ENCODE results near the gene LOXHD1.

LOXHD1 gene

DNA sequence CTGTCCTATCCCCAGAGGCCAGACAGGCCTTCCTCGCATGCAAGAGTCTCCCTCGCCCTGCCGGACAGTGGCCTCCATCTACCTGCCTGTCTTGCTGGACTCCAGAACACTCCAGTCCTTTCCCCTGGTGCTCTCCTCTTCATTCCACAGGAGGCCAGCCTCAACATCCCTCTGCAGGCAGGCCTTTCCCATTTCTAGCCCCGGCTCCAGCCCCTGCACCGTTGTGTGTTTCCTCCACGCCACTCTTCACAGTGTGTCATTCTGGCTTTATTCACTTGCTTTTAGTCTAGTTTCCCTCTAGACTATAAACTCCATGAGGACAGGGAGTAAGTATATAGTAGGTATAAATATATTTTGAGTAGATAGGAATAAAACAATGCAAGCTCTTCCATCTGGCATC lies 81.2 kb downstream of the LOXHD1 start:
- WGBS (ENCODE audit: extremely low coverage, insufficient coverage, insufficient read length) = no CpG with 5 or more reads among the region's 6 CpGs

DNA sequence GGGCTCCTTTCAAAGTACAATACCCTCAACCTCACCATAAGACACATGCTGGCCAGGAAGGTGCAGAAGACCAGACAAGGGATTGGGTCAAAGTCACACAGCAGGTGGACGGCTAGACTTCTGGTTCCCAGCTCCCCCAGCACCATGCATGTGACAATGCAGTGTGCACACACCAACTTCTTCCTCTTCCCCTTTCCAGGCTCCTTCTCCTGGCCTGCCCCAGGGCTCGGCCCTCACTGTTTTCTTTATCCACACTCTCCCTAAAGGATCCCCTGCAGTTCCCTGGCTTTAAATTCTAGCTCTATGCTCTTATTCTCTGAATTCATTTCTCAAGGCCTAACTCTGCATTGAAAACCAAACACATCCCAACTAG lies 82.3 kb downstream of the LOXHD1 start:
- Histone ChIP-seq H3K36me3 (ENCODE audit: control insufficient read depth in 1 of 2, insufficient read depth in 2 of 2, low read length in 2 of 2) (no peaks in the 10 kb centered on the region), H3K23ac (ENCODE audit: low read length) (no peak overlapping the region), H3K79me1 (ENCODE audit: low read length) (no peaks in the 10 kb centered on the region), H3K9me3 (ENCODE audit: insufficient read depth, low read depth, low read length) (peaks cover 9% of the 10 kb centered on the region), H3K4ac (ENCODE audit: low read depth, low read length) (no peak overlapping the region), H4K12ac (ENCODE audit: low read depth, low read length) (no peak overlapping the region), H4K91ac (ENCODE audit: low read depth, low read length) (no peak overlapping the region), H3K14ac (ENCODE audit: low read length) (no peak overlapping the region), H4K8ac (ENCODE audit: low read depth, low read length) (no peak overlapping the region), H3K4me1 (ENCODE audit: control insufficient read depth in 1 of 2, insufficient read depth in 2 of 2, low read length in 2 of 2) (no peaks in the 10 kb centered on the region), H3K27ac (ENCODE audit: low read depth, low read length) (no peak overlapping the region), H2AFZ (ENCODE audit: insufficient read depth, low read length, poor library complexity) (no peak overlapping the region), H3K27me3 (ENCODE audit: insufficient read depth, low read length) (no peaks in the 10 kb centered on the region), H2BK12ac (ENCODE audit: low read length) (no peak overlapping the region), H3K18ac (ENCODE audit: low read length) (no peak overlapping the region), H2BK5ac (ENCODE audit: low read depth, low read length, poor library complexity) (no peak overlapping the region), H3K9ac (ENCODE audit: low read length) (no peak overlapping the region), H3K4me3 (ENCODE audit: low read depth, low read length) (no peak overlapping the region), H3K4me2 (ENCODE audit: low read length) (no peak overlapping the region), H2BK120ac (ENCODE audit: insufficient read depth, low read length, poor library complexity) (no peak overlapping the region), H2AK5ac (ENCODE audit: low read length) (no peak overlapping the region), H3K79me2 (ENCODE audit: control insufficient read depth, insufficient read depth, low read length, poor library complexity) (no peaks in the 10 kb centered on the region)
- no peak for DNase-seq
- no CpG with 5 or more reads among the region's 2 CpGs for WGBS (ENCODE audit: extremely low coverage, insufficient coverage, insufficient read length)

More for the DNA sequence above, 81.2 kb downstream of the LOXHD1 start:
- H2BK5ac ChIP-seq (ENCODE audit: low read depth, low read length, poor library complexity) = no peak overlapping the region
- no peak overlapping the region for H3K9ac ChIP-seq (ENCODE audit: low read length)
- H3K14ac ChIP-seq (ENCODE audit: low read length) = no peak overlapping the region
- no peak overlapping the region for H4K8ac ChIP-seq (ENCODE audit: low read depth, low read length)
- H3K4me2 ChIP-seq (ENCODE audit: low read length) = no peak overlapping the region
- H4K91ac ChIP-seq (ENCODE audit: low read depth, low read length) = no peak overlapping the region
- no peak for DNase-seq
- H2BK12ac ChIP-seq (ENCODE audit: low read length) = no peak overlapping the region
- H3K79me2 ChIP-seq (ENCODE audit: control insufficient read depth, insufficient read depth, low read length, poor library complexity) = no peaks in the 10 kb centered on the region
- no peak overlapping the region for H2BK120ac ChIP-seq (ENCODE audit: insufficient read depth, low read length, poor library complexity)
- H3K4ac ChIP-seq (ENCODE audit: low read depth, low read length) = no peak overlapping the region
- H3K27me3 ChIP-seq (ENCODE audit: insufficient read depth, low read length) = no peaks in the 10 kb centered on the region
- H2AFZ ChIP-seq (ENCODE audit: insufficient read depth, low read length, poor library complexity) = no peak overlapping the region
- H4K12ac ChIP-seq (ENCODE audit: low read depth, low read length) = no peak overlapping the region
- H3K23ac ChIP-seq (ENCODE audit: low read length) = no peak overlapping the region
- no peaks in the 10 kb centered on the region for H3K36me3 ChIP-seq (ENCODE audit: control insufficient read depth in 1 of 2, insufficient read depth in 2 of 2, low read length in 2 of 2)
- H3K18ac ChIP-seq (ENCODE audit: low read length) = no peak overlapping the region
- no peak overlapping the region for H3K27ac ChIP-seq (ENCODE audit: low read depth, low read length)
- H3K4me3 ChIP-seq (ENCODE audit: low read depth, low read length) = no peak overlapping the region
- peaks cover 7% of the 10 kb centered on the region for H3K9me3 ChIP-seq (ENCODE audit: insufficient read depth, low read depth, low read length)
- H2AK5ac ChIP-seq (ENCODE audit: low read length) = no peak overlapping the region
- no peaks in the 10 kb centered on the region for H3K79me1 ChIP-seq (ENCODE audit: low read length)
- no peaks in the 10 kb centered on the region for H3K4me1 ChIP-seq (ENCODE audit: control insufficient read depth in 1 of 2, insufficient read depth in 2 of 2, low read length in 2 of 2)

DNA sequence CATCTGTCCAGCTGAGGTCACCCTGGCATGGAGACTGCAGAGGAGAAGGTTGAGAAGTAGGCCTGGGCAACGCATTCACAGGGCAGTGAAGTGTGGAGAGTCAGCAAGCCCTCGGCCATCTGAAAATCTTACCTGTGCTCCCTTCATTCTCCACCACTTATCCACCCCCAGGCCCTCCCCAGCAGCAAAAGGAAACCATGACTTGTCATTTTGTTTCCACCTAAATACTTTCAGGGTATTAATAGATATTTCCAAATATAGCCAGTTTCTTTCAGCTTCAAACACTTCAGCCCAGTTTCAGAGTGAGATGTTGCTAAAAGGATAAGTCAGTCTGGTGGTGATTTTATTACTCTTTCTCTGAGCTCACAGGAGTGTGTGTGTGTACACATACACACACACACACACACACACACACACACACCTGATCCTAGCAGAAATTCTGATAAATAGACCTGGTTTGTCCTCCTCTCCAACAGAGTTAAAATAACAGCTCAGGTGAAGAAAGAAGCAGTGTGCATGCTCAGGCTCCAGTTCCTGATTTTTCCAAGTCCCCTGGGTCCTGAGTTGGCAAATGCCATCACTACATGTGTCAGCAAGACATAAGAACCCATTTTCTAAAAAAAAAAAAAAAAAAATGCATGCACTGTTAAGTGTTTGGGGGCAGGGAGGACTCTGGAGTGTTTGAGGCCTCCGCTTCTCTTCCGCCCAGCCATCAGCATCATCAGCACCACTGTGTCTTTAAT lies 82.8 kb downstream of the LOXHD1 start:
- H2BK5ac ChIP-seq (ENCODE audit: low read depth, low read length, poor library complexity) = no peak overlapping the region
- no peak overlapping the region for H4K12ac ChIP-seq (ENCODE audit: low read depth, low read length)
- H3K4me1 ChIP-seq (ENCODE audit: control insufficient read depth in 1 of 2, insufficient read depth in 2 of 2, low read length in 2 of 2) = no peaks in the 10 kb centered on the region
- no peak overlapping the region for H3K27ac ChIP-seq (ENCODE audit: low read depth, low read length)
- DNase-seq = no peak
- no peak overlapping the region for H3K4me3 ChIP-seq (ENCODE audit: low read depth, low read length)
- no peak overlapping the region for H3K18ac ChIP-seq (ENCODE audit: low read length)
- H3K36me3 ChIP-seq (ENCODE audit: control insufficient read depth in 1 of 2, insufficient read depth in 2 of 2, low read length in 2 of 2) = no peaks in the 10 kb centered on the region
- no CpG with 5 or more reads among the region's 4 CpGs for WGBS (ENCODE audit: extremely low coverage, insufficient coverage, insufficient read length)
- no peak overlapping the region for H3K4me2 ChIP-seq (ENCODE audit: low read length)
- H2AFZ ChIP-seq (ENCODE audit: insufficient read depth, low read length, poor library complexity) = no peak overlapping the region
- peaks cover 4% of the 10 kb centered on the region for H3K9me3 ChIP-seq (ENCODE audit: insufficient read depth, low read depth, low read length)
- no peak overlapping the region for H4K8ac ChIP-seq (ENCODE audit: low read depth, low read length)
- H2AK5ac ChIP-seq (ENCODE audit: low read length) = no peak overlapping the region
- H3K9ac ChIP-seq (ENCODE audit: low read length) = no peak overlapping the region
- no peaks in the 10 kb centered on the region for H3K79me1 ChIP-seq (ENCODE audit: low read length)
- no peak overlapping the region for H4K91ac ChIP-seq (ENCODE audit: low read depth, low read length)
- H3K23ac ChIP-seq (ENCODE audit: low read length) = no peak overlapping the region
- no peak overlapping the region for H2BK12ac ChIP-seq (ENCODE audit: low read length)
- no peak overlapping the region for H3K14ac ChIP-seq (ENCODE audit: low read length)
- H3K79me2 ChIP-seq (ENCODE audit: control insufficient read depth, insufficient read depth, low read length, poor library complexity) = no peaks in the 10 kb centered on the region
- no peak overlapping the region for H2BK120ac ChIP-seq (ENCODE audit: insufficient read depth, low read length, poor library complexity)
- H3K27me3 ChIP-seq (ENCODE audit: insufficient read depth, low read length) = no peaks in the 10 kb centered on the region
- no peak overlapping the region for H3K4ac ChIP-seq (ENCODE audit: low read depth, low read length)

DNA sequence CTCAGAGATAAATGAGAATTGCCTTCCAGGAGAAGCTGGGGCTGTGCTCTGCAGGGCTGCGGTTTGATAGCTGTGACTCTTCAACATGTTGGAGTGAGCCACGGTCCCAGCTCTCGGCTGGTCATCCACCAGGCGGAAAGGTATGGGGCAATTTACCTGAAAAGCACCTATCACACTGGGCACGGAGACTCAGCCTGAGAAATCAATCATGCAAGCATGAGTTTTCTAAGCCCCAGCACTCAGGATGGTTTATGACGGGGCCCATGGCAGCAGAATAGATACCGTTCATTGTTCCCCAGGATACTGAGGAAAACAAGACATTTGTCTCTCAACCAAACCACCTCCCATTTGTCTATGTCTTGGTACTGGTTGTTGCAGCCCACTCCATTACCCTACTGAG lies 83.9 kb downstream of the LOXHD1 start:
- DNase-seq = no peak
- no peaks in the 10 kb centered on the region for H3K4me1 ChIP-seq (ENCODE audit: control insufficient read depth in 1 of 2, insufficient read depth in 2 of 2, low read length in 2 of 2)
- H3K79me1 ChIP-seq (ENCODE audit: low read length) = no peaks in the 10 kb centered on the region
- H3K9me3 ChIP-seq (ENCODE audit: insufficient read depth, low read depth, low read length) = peaks cover 4% of the 10 kb centered on the region
- no peak overlapping the region for H4K12ac ChIP-seq (ENCODE audit: low read depth, low read length)
- H3K4me3 ChIP-seq (ENCODE audit: low read depth, low read length) = no peak overlapping the region
- H3K36me3 ChIP-seq (ENCODE audit: control insufficient read depth in 1 of 2, insufficient read depth in 2 of 2, low read length in 2 of 2) = no peaks in the 10 kb centered on the region
- H2AFZ ChIP-seq (ENCODE audit: insufficient read depth, low read length, poor library complexity) = no peak overlapping the region
- no peak overlapping the region for H3K23ac ChIP-seq (ENCODE audit: low read length)
- no CpG with 5 or more reads among the region's 7 CpGs for WGBS (ENCODE audit: extremely low coverage, insufficient coverage, insufficient read length)
- no peak overlapping the region for H3K9ac ChIP-seq (ENCODE audit: low read length)
- H2BK12ac ChIP-seq (ENCODE audit: low read length) = no peak overlapping the region
- H2BK5ac ChIP-seq (ENCODE audit: low read depth, low read length, poor library complexity) = no peak overlapping the region
- no peak overlapping the region for H3K27ac ChIP-seq (ENCODE audit: low read depth, low read length)
- H2AK5ac ChIP-seq (ENCODE audit: low read length) = no peak overlapping the region
- H3K4ac ChIP-seq (ENCODE audit: low read depth, low read length) = no peak overlapping the region
- H3K27me3 ChIP-seq (ENCODE audit: insufficient read depth, low read length) = no peaks in the 10 kb centered on the region
- H3K18ac ChIP-seq (ENCODE audit: low read length) = no peak overlapping the region
- H3K14ac ChIP-seq (ENCODE audit: low read length) = no peak overlapping the region
- H4K8ac ChIP-seq (ENCODE audit: low read depth, low read length) = no peak overlapping the region
- H3K4me2 ChIP-seq (ENCODE audit: low read length) = no peak overlapping the region
- H3K79me2 ChIP-seq (ENCODE audit: control insufficient read depth, insufficient read depth, low read length, poor library complexity) = no peaks in the 10 kb centered on the region
- no peak overlapping the region for H2BK120ac ChIP-seq (ENCODE audit: insufficient read depth, low read length, poor library complexity)
- no peak overlapping the region for H4K91ac ChIP-seq (ENCODE audit: low read depth, low read length)

Measured in trophoblast cell (in vitro differentiated cells and primary cell).